HEK293 (cell line): Measurements from ENCODE around the gene CACNA1C.

Source experiments
- ZBTB44 ChIP-seq: fragments of 450-650 bp; IDR thresholded peaks from 2 replicates; pipeline ENCODE4 v1.5.1; 2018; ENCODE audit warnings: missing biosample characterization, mild to moderate bottlenecking, missing genetic modification characterization
- ZNF138 ChIP-seq: fragments of 450-650 bp; formaldehyde crosslinking; IDR thresholded peaks from 2 replicates; pipeline ENCODE4 v1.5.1; 2016; ENCODE audit warnings: missing biosample characterization, missing genetic modification characterization, borderline replicate concordance
- ZNF654 ChIP-seq: fragments of 450-650 bp; formaldehyde crosslinking; IDR thresholded peaks from 2 replicates; pipeline ENCODE4 v1.5.1; 2016; ENCODE audit warnings: low read depth, missing biosample characterization, missing genetic modification characterization
- TF ChIP-seq, protein P1 (sequence below): fragments of 450-650 bp; formaldehyde crosslinking; IDR thresholded peaks from 2 replicates; pipeline ENCODE4 v1.5.1; 2016; ENCODE audit warnings: missing biosample characterization, missing genetic modification characterization
- TF ChIP-seq, protein P2 (sequence below): fragments of 450-650 bp; formaldehyde crosslinking; IDR thresholded peaks from 2 replicates; pipeline ENCODE4 v1.5.1; 2016; ENCODE audit warnings: missing biosample characterization, missing genetic modification characterization

- TF ChIP-seq ZNF138 (tag by site-specific recombination) (no peak), ZBTB44 (no peak), ZNF654 (no peak)
- TF ChIP-seq, protein P1, sequence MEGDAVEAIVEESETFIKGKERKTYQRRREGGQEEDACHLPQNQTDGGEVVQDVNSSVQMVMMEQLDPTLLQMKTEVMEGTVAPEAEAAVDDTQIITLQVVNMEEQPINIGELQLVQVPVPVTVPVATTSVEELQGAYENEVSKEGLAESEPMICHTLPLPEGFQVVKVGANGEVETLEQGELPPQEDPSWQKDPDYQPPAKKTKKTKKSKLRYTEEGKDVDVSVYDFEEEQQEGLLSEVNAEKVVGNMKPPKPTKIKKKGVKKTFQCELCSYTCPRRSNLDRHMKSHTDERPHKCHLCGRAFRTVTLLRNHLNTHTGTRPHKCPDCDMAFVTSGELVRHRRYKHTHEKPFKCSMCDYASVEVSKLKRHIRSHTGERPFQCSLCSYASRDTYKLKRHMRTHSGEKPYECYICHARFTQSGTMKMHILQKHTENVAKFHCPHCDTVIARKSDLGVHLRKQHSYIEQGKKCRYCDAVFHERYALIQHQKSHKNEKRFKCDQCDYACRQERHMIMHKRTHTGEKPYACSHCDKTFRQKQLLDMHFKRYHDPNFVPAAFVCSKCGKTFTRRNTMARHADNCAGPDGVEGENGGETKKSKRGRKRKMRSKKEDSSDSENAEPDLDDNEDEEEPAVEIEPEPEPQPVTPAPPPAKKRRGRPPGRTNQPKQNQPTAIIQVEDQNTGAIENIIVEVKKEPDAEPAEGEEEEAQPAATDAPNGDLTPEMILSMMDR (tag by site-specific recombination) = no peak
- TF ChIP-seq, protein P2, sequence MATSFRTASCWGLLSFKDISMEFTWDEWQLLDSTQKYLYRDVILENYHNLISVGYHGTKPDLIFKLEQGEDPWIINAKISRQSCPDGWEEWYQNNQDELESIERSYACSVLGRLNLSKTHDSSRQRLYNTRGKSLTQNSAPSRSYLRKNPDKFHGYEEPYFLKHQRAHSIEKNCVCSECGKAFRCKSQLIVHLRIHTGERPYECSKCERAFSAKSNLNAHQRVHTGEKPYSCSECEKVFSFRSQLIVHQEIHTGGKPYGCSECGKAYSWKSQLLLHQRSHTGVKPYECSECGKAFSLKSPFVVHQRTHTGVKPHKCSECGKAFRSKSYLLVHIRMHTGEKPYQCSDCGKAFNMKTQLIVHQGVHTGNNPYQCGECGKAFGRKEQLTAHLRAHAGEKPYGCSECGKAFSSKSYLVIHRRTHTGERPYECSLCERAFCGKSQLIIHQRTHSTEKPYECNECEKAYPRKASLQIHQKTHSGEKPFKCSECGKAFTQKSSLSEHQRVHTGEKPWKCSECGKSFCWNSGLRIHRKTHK (tag by site-specific recombination) = no peak
Observed at GRCh38 chr12:2338381-2338780, 285.6 kb downstream of the CACNA1C start.
